OCI-LY7 (cell line): ENCODE results near the gene GP1BB. TPM values are rescaled to one million over a fixed set of nuclear protein-coding genes. Genes with fewer than 3 reads are reported as not detected.

Source experiments
- BruUV-seq: library from RNA; stranded (reverse); fragments of 400-500 nt; replicated peaks from 2 replicates; lab custom pipeline; 2021; lab: Mats Ljungman, UMichigan
- CTCF ChIA-PET: fragments of 300-600 bp; sonication (Branson Sonifier 250); formaldehyde crosslinking; loops from one replicate; lab custom pipeline; 2022; ENCODE audit warnings: antibody characterized with exemption; ENCODE audit not compliant: unreplicated experiment; lab: Charles Lee
- POLR2A ChIA-PET: fragments of 300-600 bp; sonication (Branson Sonifier 250); formaldehyde crosslinking; loops from one replicate; lab custom pipeline; 2022; ENCODE audit warnings: antibody characterized with exemption; lab: Charles Lee
- DNase-seq: peaks from one replicate; pipeline ENCODE4 v3.0.0-alpha.2; 2015; ENCODE audit warnings: low spot score
- H2AFZ ChIP-seq: fragments of 200-600 bp; sonication (generic), shearing (Covaris generic); 2 replicates; pipeline ENCODE4 v1.6.1; 2014; ENCODE audit warnings: mild to moderate bottlenecking, antibody characterized with exemption, low read length, moderate library complexity
- H3K27ac ChIP-seq: fragments of 200-600 bp; sonication (generic); 2 replicates; pipeline ENCODE4 v1.5.1; 2014; ENCODE audit warnings: mixed run types, low read depth, mild to moderate bottlenecking, moderate library complexity, low read length, inconsistent platforms; ENCODE audit not compliant: poor library complexity, severe bottlenecking
- H3K36me3 ChIP-seq: fragments of 200-600 bp; sonication (generic); 2 replicates; pipeline ENCODE4 v1.6.1; 2014; ENCODE audit warnings: mild to moderate bottlenecking, antibody characterized with exemption, low read length, moderate library complexity, mixed read lengths; ENCODE audit not compliant: insufficient read depth
- H3K4me1 ChIP-seq: fragments of 200-600 bp; sonication (generic); 2 replicates; pipeline ENCODE4 v1.5.1; 2014; ENCODE audit warnings: mild to moderate bottlenecking, low read length; ENCODE audit not compliant: insufficient read depth, poor library complexity, severe bottlenecking
- H3K4me2 ChIP-seq: fragments of 200-600 bp; sonication (generic); 2 replicates; pipeline ENCODE4 v1.6.1; 2014; ENCODE audit warnings: mild to moderate bottlenecking, low read length
- H3K4me3 ChIP-seq: fragments of 200-600 bp; sonication (generic); 2 replicates; pipeline ENCODE4 v1.5.1; 2014; ENCODE audit warnings: mild to moderate bottlenecking, low read depth, low read length; ENCODE audit not compliant: poor library complexity, severe bottlenecking
- H3K79me2 ChIP-seq: fragments of 200-600 bp; sonication (generic); 2 replicates; pipeline ENCODE4 v1.6.1; 2016; ENCODE audit warnings: low read depth, mild to moderate bottlenecking, low read length, moderate library complexity, mixed read lengths; ENCODE audit not compliant: insufficient read depth
- H3K9me2 ChIP-seq: fragments of 200-600 bp; sonication (generic); 2 replicates; pipeline ENCODE4 v1.6.1; 2016; ENCODE audit warnings: mild to moderate bottlenecking, low read length, mixed read lengths; ENCODE audit not compliant: insufficient read depth
- H3K9me3 ChIP-seq: fragments of 200-600 bp; sonication (generic); 2 replicates; pipeline ENCODE4 v1.6.1; 2014; ENCODE audit warnings: mild to moderate bottlenecking, mixed run types, low read length, mixed read lengths
- H4K20me1 ChIP-seq: fragments of 200-600 bp; sonication (generic); 2 replicates; pipeline ENCODE4 v1.6.1; 2014; ENCODE audit warnings: mild to moderate bottlenecking, antibody characterized with exemption, low read length, moderate library complexity, mixed read lengths; ENCODE audit not compliant: insufficient read depth
- CTCF ChIP-seq: fragments of 200-600 bp; sonication (generic); conservative IDR thresholded peaks from 2 replicates; pipeline ENCODE4 v1.5.1; 2014; ENCODE audit warnings: mild to moderate bottlenecking, antibody characterized with exemption, low read length, moderate library complexity, mixed read lengths
- EZH2phosphoT487 ChIP-seq: fragments of 200-600 bp; sonication (generic); IDR thresholded peaks from 2 replicates; pipeline ENCODE4 v1.6.1; 2018; ENCODE audit warnings: low read depth, borderline replicate concordance, mild to moderate bottlenecking, mixed run types, antibody characterized with exemption, low read length, moderate library complexity, mixed read lengths
- intact Hi-C: fragments of 100-400 bp; cut with micrococcal nuclease; formaldehyde crosslinking; loops from one replicate; pipeline ENCODE4 v1.10.0; 2022; ENCODE audit not compliant: unreplicated experiment
- total RNA-seq, 2 experiments: library from RNA; depleted of rRNA in 1 of 2; stranded (reverse); fragments of >200 nt in 1 of 2; shearing (Covaris generic) in 1 of 2; gene quantifications; 2 replicates each; pipeline ENCODE4 v1.2.3, GENCODE V29; 2014 to 2022

GP1BB gene
- total RNA-seq, 2 experiments from 2014 or later = not detected

- BruUV-seq = no TSS peak
- TF ChIP-seq CTCF (no peak), EZH2phosphoT487 (no peak)
- POLR2A ChIA-PET = no interaction called here
- CTCF ChIA-PET = no interaction called here
- Histone ChIP-seq H3K36me3 (no peaks in the 10 kb centered on the region), H3K9me3 (no peaks in the 10 kb centered on the region), H2AFZ (no peak overlapping the region), H3K27ac (no peak overlapping the region), H3K4me2 (no peak overlapping the region), H3K9me2 (no peaks in the 10 kb centered on the region), H3K4me1 (no peaks in the 10 kb centered on the region), H3K79me2 (no peaks in the 10 kb centered on the region), H4K20me1 (no peaks in the 10 kb centered on the region), H3K4me3 (no peak overlapping the region)
- no peak for DNase-seq
- intact Hi-C loops = no loop called here
Observed at GRCh38 chr22:19720150-19720827, 3.0 kb upstream of the GP1BB start.

- intact Hi-C loops = no loop called here
- H3K79me2 ChIP-seq = no peaks in the 10 kb centered on the region
- H4K20me1 ChIP-seq = no peaks in the 10 kb centered on the region
- no peak for DNase-seq
- BruUV-seq = no TSS peak
- H3K4me2 ChIP-seq = no peak overlapping the region
- no peak overlapping the region for H3K4me3 ChIP-seq
- no peaks in the 10 kb centered on the region for H3K9me2 ChIP-seq
- POLR2A ChIA-PET = no interaction called here
- TF ChIP-seq CTCF (no peak), EZH2phosphoT487 (no peak)
- no peaks in the 10 kb centered on the region for H3K36me3 ChIP-seq
- H2AFZ ChIP-seq = no peak overlapping the region
- H3K4me1 ChIP-seq = no peaks in the 10 kb centered on the region
- CTCF ChIA-PET = no interaction called here
- no peak overlapping the region for H3K27ac ChIP-seq
- H3K9me3 ChIP-seq = no peaks in the 10 kb centered on the region
Observed at GRCh38 chr22:19720999-19721329, 2.4 kb upstream of the GP1BB start.

DNA sequence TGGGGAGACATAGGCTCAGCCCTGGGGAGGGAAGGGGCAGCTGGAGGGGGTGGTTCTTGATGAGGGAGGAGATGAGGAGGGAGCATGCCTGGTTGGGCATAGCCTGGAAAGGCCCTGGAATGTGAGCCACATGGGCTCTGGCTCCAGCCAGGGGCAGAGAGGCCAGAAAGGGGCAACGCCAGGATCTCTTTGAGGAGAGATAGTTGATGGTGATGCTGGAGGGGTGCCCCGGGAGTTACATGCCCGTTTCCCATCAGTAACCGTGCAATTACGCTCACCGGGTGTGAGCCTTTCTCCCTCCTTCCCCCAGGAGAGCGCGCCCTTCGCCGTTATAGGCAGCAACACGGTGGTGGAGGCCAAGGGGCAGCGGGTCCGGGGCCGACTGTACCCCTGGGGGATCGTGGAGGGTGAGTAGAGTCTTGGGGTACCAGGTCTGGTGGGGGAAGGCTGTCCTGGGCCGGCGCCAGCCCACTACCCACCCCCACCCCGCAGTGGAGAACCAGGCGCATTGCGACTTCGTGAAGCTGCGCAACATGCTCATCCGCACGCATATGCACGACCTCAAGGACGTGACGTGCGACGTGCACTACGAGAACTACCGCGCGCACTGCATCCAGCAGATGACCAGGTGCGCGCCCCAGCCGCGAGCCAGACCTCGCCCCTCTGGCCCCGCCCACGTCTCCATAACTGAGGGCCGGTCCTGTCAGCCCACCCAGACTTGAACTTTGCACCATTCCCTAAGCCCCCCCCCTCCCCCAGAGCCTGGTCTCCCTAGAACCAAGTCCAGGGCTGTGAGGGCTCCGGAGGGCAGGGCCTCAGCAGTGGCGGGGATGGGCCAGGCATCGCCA is 1.8 kb upstream of the GP1BB start:
- DNase-seq = no peak
- H3K27ac ChIP-seq = no peak overlapping the region
- no peak overlapping the region for H3K4me2 ChIP-seq
- no peaks in the 10 kb centered on the region for H3K36me3 ChIP-seq
- H3K4me1 ChIP-seq = no peaks in the 10 kb centered on the region
- H3K4me3 ChIP-seq = no peak overlapping the region
- BruUV-seq = no TSS peak
- ChIA-PET CTCF (no interaction called here), POLR2A (no interaction called here)
- H3K9me3 ChIP-seq = no peaks in the 10 kb centered on the region
- H3K79me2 ChIP-seq = no peaks in the 10 kb centered on the region
- no peaks in the 10 kb centered on the region for H4K20me1 ChIP-seq
- no peak overlapping the region for H2AFZ ChIP-seq
- TF ChIP-seq EZH2phosphoT487 = no peak
- TF ChIP-seq CTCF = no peak
- intact Hi-C loops = no loop called here
- no peaks in the 10 kb centered on the region for H3K9me2 ChIP-seq
